Measurements from ENCODE around the gene ZDHHC13.

Gene ZDHHC13

DNA sequence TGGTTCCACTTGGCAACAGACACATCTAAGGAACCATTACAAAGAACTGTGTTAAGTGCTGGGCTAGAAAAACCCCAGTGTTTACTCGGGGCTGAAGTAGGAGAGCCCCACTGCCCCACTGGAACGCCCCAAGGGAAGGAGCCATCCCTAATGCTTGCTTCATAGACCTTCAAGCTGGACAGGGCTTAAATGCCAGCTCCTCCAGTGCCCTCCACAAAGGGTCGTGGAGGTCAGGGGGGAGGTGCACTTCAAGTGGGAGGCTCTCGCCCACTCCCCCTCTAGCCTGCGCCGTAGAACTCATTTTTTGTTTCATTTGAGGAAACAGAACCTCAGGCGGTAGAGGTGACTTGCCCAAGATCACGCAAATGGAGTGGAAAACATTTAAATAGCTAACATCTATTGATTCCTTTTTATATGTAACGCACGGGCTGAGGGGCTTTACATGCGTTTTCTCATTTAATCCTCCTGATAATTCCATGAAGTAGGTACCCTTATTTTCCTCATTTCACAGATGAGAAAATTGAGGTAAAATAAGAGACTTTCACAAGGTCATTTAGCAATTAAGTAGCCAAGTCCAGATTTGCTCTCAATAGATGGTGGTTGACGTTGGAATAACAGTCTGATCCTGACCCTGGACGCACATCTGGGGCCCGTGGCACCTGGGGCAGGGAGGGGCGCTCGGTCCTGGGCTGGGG, 545 bp upstream of the ZDHHC13 start:
- TF ChIP-seq POLR2AphosphoS5 (IDR thresholded peaks at IDR 0.05; ENCODE audit: low read depth, low read length) = no peak
- no peak for TF ChIP-seq FOXP2 (optimal IDR thresholded peaks at IDR 0.05; ENCODE audit: borderline replicate concordance, extremely low read depth, extremely low read length, insufficient read depth)
- TF ChIP-seq SIN3A (IDR thresholded peaks at IDR 0.05; ENCODE audit: borderline replicate concordance, insufficient read depth, low read length) = no peak
- TF ChIP-seq, protein P1, sequence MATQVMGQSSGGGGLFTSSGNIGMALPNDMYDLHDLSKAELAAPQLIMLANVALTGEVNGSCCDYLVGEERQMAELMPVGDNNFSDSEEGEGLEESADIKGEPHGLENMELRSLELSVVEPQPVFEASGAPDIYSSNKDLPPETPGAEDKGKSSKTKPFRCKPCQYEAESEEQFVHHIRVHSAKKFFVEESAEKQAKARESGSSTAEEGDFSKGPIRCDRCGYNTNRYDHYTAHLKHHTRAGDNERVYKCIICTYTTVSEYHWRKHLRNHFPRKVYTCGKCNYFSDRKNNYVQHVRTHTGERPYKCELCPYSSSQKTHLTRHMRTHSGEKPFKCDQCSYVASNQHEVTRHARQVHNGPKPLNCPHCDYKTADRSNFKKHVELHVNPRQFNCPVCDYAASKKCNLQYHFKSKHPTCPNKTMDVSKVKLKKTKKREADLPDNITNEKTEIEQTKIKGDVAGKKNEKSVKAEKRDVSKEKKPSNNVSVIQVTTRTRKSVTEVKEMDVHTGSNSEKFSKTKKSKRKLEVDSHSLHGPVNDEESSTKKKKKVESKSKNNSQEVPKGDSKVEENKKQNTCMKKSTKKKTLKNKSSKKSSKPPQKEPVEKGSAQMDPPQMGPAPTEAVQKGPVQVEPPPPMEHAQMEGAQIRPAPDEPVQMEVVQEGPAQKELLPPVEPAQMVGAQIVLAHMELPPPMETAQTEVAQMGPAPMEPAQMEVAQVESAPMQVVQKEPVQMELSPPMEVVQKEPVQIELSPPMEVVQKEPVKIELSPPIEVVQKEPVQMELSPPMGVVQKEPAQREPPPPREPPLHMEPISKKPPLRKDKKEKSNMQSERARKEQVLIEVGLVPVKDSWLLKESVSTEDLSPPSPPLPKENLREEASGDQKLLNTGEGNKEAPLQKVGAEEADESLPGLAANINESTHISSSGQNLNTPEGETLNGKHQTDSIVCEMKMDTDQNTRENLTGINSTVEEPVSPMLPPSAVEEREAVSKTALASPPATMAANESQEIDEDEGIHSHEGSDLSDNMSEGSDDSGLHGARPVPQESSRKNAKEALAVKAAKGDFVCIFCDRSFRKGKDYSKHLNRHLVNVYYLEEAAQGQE (IDR thresholded peaks at IDR 0.05; ENCODE audit: insufficient read depth in 1 of 2, low read depth in 2 of 2, low read length in 2 of 2) = no peak
- TF ChIP-seq TAF1 (IDR thresholded peaks at IDR 0.05; ENCODE audit: borderline replicate concordance, insufficient read depth, low read length) = no peak

DNA sequence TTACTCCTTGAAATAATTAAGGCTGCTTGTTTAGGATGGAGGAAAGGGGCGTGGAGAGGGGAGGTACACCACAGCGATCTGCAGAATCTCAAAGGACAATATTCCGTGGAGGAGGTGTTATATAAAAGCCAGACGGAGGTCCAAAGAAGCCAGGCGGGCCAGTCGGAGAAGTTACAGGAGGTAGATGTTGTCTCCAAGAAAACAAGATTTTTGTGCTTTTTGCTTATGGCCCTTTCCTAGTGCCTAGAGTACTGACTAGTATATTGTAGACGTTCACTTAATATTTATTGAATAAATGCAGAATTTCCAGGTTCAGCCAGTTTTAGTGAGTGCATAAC, 761 bp downstream of the ZDHHC13 start:
- TF ChIP-seq POLR2AphosphoS5 (IDR thresholded peaks at IDR 0.05; ENCODE audit: low read depth, low read length) (no peak), FOXP2 (optimal IDR thresholded peaks at IDR 0.05; ENCODE audit: borderline replicate concordance, extremely low read depth, extremely low read length, insufficient read depth) (no peak), TAF1 (IDR thresholded peaks at IDR 0.05; ENCODE audit: borderline replicate concordance, insufficient read depth, low read length) (no peak), SIN3A (IDR thresholded peaks at IDR 0.05; ENCODE audit: borderline replicate concordance, insufficient read depth, low read length) (no peak)
- TF ChIP-seq, protein P1 (IDR thresholded peaks at IDR 0.05; ENCODE audit: insufficient read depth in 1 of 2, low read depth in 2 of 2, low read length in 2 of 2) = no peak

DNA sequence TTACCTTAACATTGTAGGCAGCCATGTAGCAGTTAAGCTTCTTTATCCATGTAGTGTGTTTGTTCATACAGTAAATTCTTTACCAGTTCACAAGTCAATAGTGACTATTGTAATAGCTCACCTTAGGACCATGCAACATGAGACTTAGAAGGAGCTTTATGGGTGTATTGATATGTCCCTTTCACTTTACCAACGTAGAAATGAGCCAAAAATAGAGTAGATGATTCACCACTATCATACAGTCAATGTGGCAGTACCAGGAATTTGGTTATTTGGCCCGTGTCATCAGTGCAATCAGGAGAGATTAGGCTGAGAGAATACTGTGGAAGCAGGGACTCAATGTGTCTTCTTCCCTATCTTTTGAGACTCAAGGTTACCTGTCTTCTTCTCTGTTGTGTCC, 4.7 kb downstream of the ZDHHC13 start:
- TF ChIP-seq, protein P1 (IDR thresholded peaks at IDR 0.05; ENCODE audit: insufficient read depth in 1 of 2, low read depth in 2 of 2, low read length in 2 of 2) = no peak
- no peak for TF ChIP-seq TAF1 (IDR thresholded peaks at IDR 0.05; ENCODE audit: borderline replicate concordance, insufficient read depth, low read length)
- TF ChIP-seq FOXP2 (optimal IDR thresholded peaks at IDR 0.05; ENCODE audit: borderline replicate concordance, extremely low read depth, extremely low read length, insufficient read depth) = no peak
- no peak for TF ChIP-seq POLR2AphosphoS5 (IDR thresholded peaks at IDR 0.05; ENCODE audit: low read depth, low read length)
- TF ChIP-seq SIN3A (IDR thresholded peaks at IDR 0.05; ENCODE audit: borderline replicate concordance, insufficient read depth, low read length) = no peak

DNA sequence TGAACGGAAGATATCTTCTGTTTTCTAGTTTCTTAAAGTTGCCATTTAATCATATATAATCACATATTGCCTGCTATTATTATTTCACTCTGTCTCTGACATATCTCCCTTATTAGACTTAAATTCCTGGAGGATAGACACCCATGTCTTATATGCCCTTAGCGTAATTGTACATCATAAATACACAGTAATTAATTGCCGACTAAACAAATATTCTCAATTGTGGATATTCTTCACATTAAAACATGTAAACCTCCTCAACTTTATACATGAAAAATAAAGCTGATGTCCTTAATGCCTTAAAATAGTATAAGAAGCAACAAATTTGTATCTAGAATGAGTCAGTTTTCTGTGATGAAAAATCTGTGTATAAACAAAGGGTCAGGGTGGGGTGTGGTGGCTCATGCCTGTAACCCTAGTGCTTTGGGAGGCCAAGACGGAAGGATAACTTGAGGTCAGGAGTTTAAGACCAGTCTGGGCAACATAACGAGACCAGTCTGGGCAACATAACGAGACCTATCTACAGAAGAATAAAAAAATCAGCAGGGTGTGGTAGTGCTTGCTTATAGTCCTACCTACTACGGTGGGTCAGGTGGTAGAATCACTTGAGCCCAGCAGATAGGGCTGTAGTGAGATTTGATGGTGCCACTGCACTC, 6.1 kb downstream of the ZDHHC13 start:
- TF ChIP-seq, protein P1 (IDR thresholded peaks at IDR 0.05; ENCODE audit: insufficient read depth in 1 of 2, low read depth in 2 of 2, low read length in 2 of 2) = no peak
- TF ChIP-seq TAF1 (IDR thresholded peaks at IDR 0.05; ENCODE audit: borderline replicate concordance, insufficient read depth, low read length) (no peak), POLR2AphosphoS5 (IDR thresholded peaks at IDR 0.05; ENCODE audit: low read depth, low read length) (no peak), SIN3A (IDR thresholded peaks at IDR 0.05; ENCODE audit: borderline replicate concordance, insufficient read depth, low read length) (no peak), FOXP2 (optimal IDR thresholded peaks at IDR 0.05; ENCODE audit: borderline replicate concordance, extremely low read depth, extremely low read length, insufficient read depth) (no peak)

Data from PFSK-1 (cell line).